Astrocyte (in vitro differentiated cells and primary cell): ENCODE measurements around the gene HECTD3. TPM values are rescaled to one million over a fixed set of nuclear protein-coding genes. Genes with fewer than 3 reads are reported as not detected.

Source experiments
- DNase-seq: peaks from one replicate; pipeline ENCODE4 v3.0.0-alpha.2; 2010; ENCODE audit warnings: low read depth
- FAIRE-seq: peaks from 2 replicates; lab custom pipeline; 2011; peaks lifted over from hg19 to GRCh38; lab: Jason Lieb, UNC
- H2AFZ ChIP-seq: 2 replicates; pipeline ENCODE4 v1.6.0; 2012; ENCODE audit warnings: low read depth, low read length, inconsistent platforms
- H3K27ac ChIP-seq: 2 replicates; pipeline ENCODE4 v1.5.1; 2011; ENCODE audit warnings: low read depth, low read length, inconsistent platforms
- H3K27me3 ChIP-seq: 2 replicates; pipeline ENCODE4 v1.6.0; 2011; ENCODE audit warnings: low read length, inconsistent platforms; ENCODE audit not compliant: insufficient read depth
- H3K36me3 ChIP-seq: 2 replicates; pipeline ENCODE4 v1.5.1; 2011; ENCODE audit warnings: low read length, inconsistent platforms; ENCODE audit not compliant: insufficient read depth
- H3K4me1 ChIP-seq: 2 replicates; pipeline ENCODE4 v1.5.1; 2011; ENCODE audit warnings: low read length, inconsistent platforms; ENCODE audit not compliant: insufficient read depth
- H3K4me2 ChIP-seq: 2 replicates; pipeline ENCODE4 v1.6.0; 2012; ENCODE audit warnings: low read length, inconsistent platforms
- H3K4me3 ChIP-seq: 2 replicates; pipeline ENCODE4 v1.5.1; 2011; ENCODE audit warnings: low read depth, mild to moderate bottlenecking, low read length, inconsistent platforms; ENCODE audit not compliant: insufficient read depth
- H3K79me2 ChIP-seq: 2 replicates; pipeline ENCODE4 v1.6.0; 2012; ENCODE audit warnings: mild to moderate bottlenecking, low read length, inconsistent platforms; ENCODE audit not compliant: insufficient read depth
- H3K9ac ChIP-seq: 2 replicates; pipeline ENCODE4 v1.6.0; 2012; ENCODE audit warnings: mild to moderate bottlenecking, low read length, inconsistent platforms
- H3K9me3 ChIP-seq: 2 replicates; pipeline ENCODE4 v1.5.1; 2012; ENCODE audit warnings: low read depth, mild to moderate bottlenecking, low read length, inconsistent platforms; ENCODE audit not compliant: insufficient read depth
- H4K20me1 ChIP-seq: 2 replicates; pipeline ENCODE4 v1.6.0; 2012; ENCODE audit warnings: low read length, inconsistent platforms; ENCODE audit not compliant: insufficient read depth
- H3K27ac Mint-ChIP-seq: one replicate; pipeline ENCODE4 v1.8.0; 2021; ENCODE audit warnings: mild to moderate bottlenecking, mixed read lengths; ENCODE audit not compliant: unreplicated experiment
- H3K27me3 Mint-ChIP-seq: one replicate; pipeline ENCODE4 v1.8.0; 2021; ENCODE audit warnings: low read depth, mixed read lengths; ENCODE audit not compliant: unreplicated experiment
- H3K36me3 Mint-ChIP-seq: one replicate; pipeline ENCODE4 v1.8.0; 2021; ENCODE audit warnings: low read depth, mixed read lengths; ENCODE audit not compliant: unreplicated experiment
- H3K4me1 Mint-ChIP-seq: one replicate; pipeline ENCODE4 v1.8.0; 2021; ENCODE audit warnings: low read depth, mixed read lengths; ENCODE audit not compliant: unreplicated experiment
- H3K4me3 Mint-ChIP-seq: one replicate; pipeline ENCODE4 v1.8.0; 2021; ENCODE audit warnings: mild to moderate bottlenecking, moderate library complexity, mixed read lengths; ENCODE audit not compliant: unreplicated experiment
- H3K9me3 Mint-ChIP-seq: one replicate; pipeline ENCODE4 v1.8.0; 2021; ENCODE audit warnings: mild to moderate bottlenecking, mixed read lengths; ENCODE audit not compliant: unreplicated experiment
- CTCF ChIP-seq: IDR thresholded peaks from 2 replicates; pipeline ENCODE4 v1.5.1; 2011; ENCODE audit warnings: low read depth, mild to moderate bottlenecking, inconsistent platforms, low read length, moderate library complexity; ENCODE audit not compliant: insufficient read depth
- EZH2 ChIP-seq: IDR thresholded peaks from 2 replicates; pipeline ENCODE4 v1.6.1; 2012; ENCODE audit warnings: mild to moderate bottlenecking, low read length, inconsistent platforms; ENCODE audit not compliant: insufficient read depth
- total RNA-seq: library from RNA; stranded (reverse); gene quantifications from 2 replicates; pipeline ENCODE4 v1.2.1, GENCODE V29; 2021

HECTD3 gene
- total RNA-seq, 1 donor from 2014 or later = 33.2 TPM

DNA sequence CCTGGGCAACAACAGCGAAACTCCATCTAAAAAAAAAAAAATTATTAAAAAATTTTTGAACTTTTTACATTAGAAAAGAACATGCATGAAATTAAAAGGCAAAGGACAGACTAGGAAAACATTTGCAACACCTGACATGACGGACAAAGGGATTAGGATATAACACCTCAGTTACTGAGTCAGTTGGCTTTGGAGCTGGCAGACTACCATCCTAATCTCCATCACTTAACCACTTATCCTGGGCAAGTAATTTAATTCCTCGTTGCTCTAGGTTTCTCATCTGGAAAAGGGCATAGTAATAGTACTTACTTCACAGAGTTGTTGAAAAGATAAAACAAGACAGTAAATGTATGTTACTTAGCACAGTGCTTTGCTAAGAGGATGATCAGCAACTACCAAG is 11.9 kb downstream of the HECTD3 start:
- no peak overlapping the region for H3K4me2 ChIP-seq
- Mint-ChIP-seq H3K4me1 (no peaks in the 10 kb centered on the region), H3K36me3 (peaks cover 13% of the 10 kb centered on the region), H3K4me3 (no peak overlapping the region), H3K9me3 (no peaks in the 10 kb centered on the region), H3K27me3 (no peaks in the 10 kb centered on the region), H3K27ac (no peak overlapping the region)
- H3K4me3 ChIP-seq = no peak overlapping the region
- no peak overlapping the region for H3K9ac ChIP-seq
- H3K79me2 ChIP-seq = no peaks in the 10 kb centered on the region
- H3K27ac ChIP-seq = no peak overlapping the region
- H4K20me1 ChIP-seq = no peaks in the 10 kb centered on the region
- no peak overlapping the region for H2AFZ ChIP-seq
- no peaks in the 10 kb centered on the region for H3K27me3 ChIP-seq
- no peak for TF ChIP-seq CTCF
- TF ChIP-seq EZH2 = no peak
- peaks cover 3% of the 10 kb centered on the region for H3K36me3 ChIP-seq
- no peaks in the 10 kb centered on the region for H3K4me1 ChIP-seq
- no peaks in the 10 kb centered on the region for H3K9me3 ChIP-seq
- DNase-seq (no peak), FAIRE-seq (no peak)

- no peaks in the 10 kb centered on the region for H3K4me1 ChIP-seq
- H3K27me3 ChIP-seq = no peaks in the 10 kb centered on the region
- H3K9me3 Mint-ChIP-seq = no peaks in the 10 kb centered on the region
- no peaks in the 10 kb centered on the region for H3K27me3 Mint-ChIP-seq
- no peak overlapping the region for H3K4me3 ChIP-seq
- no peaks in the 10 kb centered on the region for H3K79me2 ChIP-seq
- no peak overlapping the region for H2AFZ ChIP-seq
- no peak for TF ChIP-seq CTCF
- TF ChIP-seq EZH2 = no peak
- FAIRE-seq (no peak), DNase-seq (no peak)
- no peak overlapping the region for H3K4me2 ChIP-seq
- H3K27ac ChIP-seq = no peak overlapping the region
- no peaks in the 10 kb centered on the region for H3K36me3 Mint-ChIP-seq
- H3K9me3 ChIP-seq = no peaks in the 10 kb centered on the region
- H3K4me1 Mint-ChIP-seq = no peaks in the 10 kb centered on the region
- H3K9ac ChIP-seq = no peak overlapping the region
- H3K27ac Mint-ChIP-seq = no peak overlapping the region
- no peak overlapping the region for H3K4me3 Mint-ChIP-seq
- no peaks in the 10 kb centered on the region for H3K36me3 ChIP-seq
- no peaks in the 10 kb centered on the region for H4K20me1 ChIP-seq
Observed at GRCh38 chr1:44995467-44996238, 15.5 kb downstream of the HECTD3 start.

- Mint-ChIP-seq H3K9me3 (no peaks in the 10 kb centered on the region), H3K27me3 (no peaks in the 10 kb centered on the region), H3K4me1 (no peaks in the 10 kb centered on the region), H3K36me3 (no peaks in the 10 kb centered on the region), H3K27ac (no peak overlapping the region), H3K4me3 (no peak overlapping the region)
- Histone ChIP-seq H3K27ac (no peak overlapping the region), H4K20me1 (no peaks in the 10 kb centered on the region), H2AFZ (no peak overlapping the region), H3K27me3 (no peaks in the 10 kb centered on the region), H3K9me3 (no peaks in the 10 kb centered on the region), H3K4me1 (no peaks in the 10 kb centered on the region), H3K4me2 (no peak overlapping the region), H3K4me3 (no peak overlapping the region), H3K9ac (no peak overlapping the region), H3K36me3 (no peaks in the 10 kb centered on the region), H3K79me2 (no peaks in the 10 kb centered on the region)
- DNase-seq (no peak), FAIRE-seq (no peak)
- TF ChIP-seq CTCF (no peak), EZH2 (no peak)
Observed at GRCh38 chr1:44994309-44994898, 16.7 kb downstream of the HECTD3 start.
